GM18526 (cell line): ENCODE results near the gene DCXR.

ENCODE experiments used
- POLR2A ChIP-seq: IDR thresholded peaks from 3 replicates; pipeline ENCODE4 v1.6.1; 2011; ENCODE audit not compliant: insufficient read length; ENCODE audit errors: extremely low read depth

DCXR gene

GRCh38 chr17:82039695-82040299, 2.3 kb upstream of the DCXR start:
- no peak for TF ChIP-seq POLR2A

- no peak for TF ChIP-seq POLR2A
Observed at GRCh38 chr17:82037889-82038195, 345 bp upstream of the DCXR start.

GRCh38 chr17:82036634-82037091, 834 bp downstream of the DCXR start:
- TF ChIP-seq POLR2A: no peak

- TF ChIP-seq POLR2A: no peak
Observed at GRCh38 chr17:82035956-82036633, 1.4 kb downstream of the DCXR start.

- no peak for TF ChIP-seq POLR2A
Observed at GRCh38 chr17:82035488-82035887, 2.0 kb downstream of the DCXR start.

GRCh38 chr17:82034371-82035011, 3.0 kb downstream of the DCXR start:
- TF ChIP-seq POLR2A: no peak

GRCh38 chr17:82033359-82034085, 4.0 kb downstream of the DCXR start:
- no peak for TF ChIP-seq POLR2A

GRCh38 chr17:82031885-82032627, 5.4 kb downstream of the DCXR start:
- TF ChIP-seq POLR2A: no peak

- TF ChIP-seq POLR2A: no peak
Observed at GRCh38 chr17:82031303-82031884, 6.1 kb downstream of the DCXR start, which contains the start of gene RAC3. RAC3 (plus strand) TSS chr17:82031678; CDS start chr17:82031762, 84 bp downstream.

GRCh38 chr17:82030470-82031302, 6.8 kb downstream of the DCXR start:
- TF ChIP-seq POLR2A: no peak

GRCh38 chr17:82029990-82030469, 7.5 kb downstream of the DCXR start:
- no peak for TF ChIP-seq POLR2A

- TF ChIP-seq POLR2A: no peak
Observed at GRCh38 chr17:82029391-82029790, 8.1 kb downstream of the DCXR start.

GRCh38 chr17:82028966-82029365, 8.5 kb downstream of the DCXR start:
- TF ChIP-seq POLR2A: no peak

- no peak for TF ChIP-seq POLR2A
Observed at GRCh38 chr17:82028246-82028645, 9.3 kb downstream of the DCXR start.
